GM13977 (cell line): ENCODE results near the gene IMMP2L.

Experiments used
- DNase-seq: peaks from one replicate; pipeline ENCODE4 v3.0.0; 2012; ENCODE audit warnings: low spot score
- in situ Hi-C: fragments of 300-500 bp; cut with MboI; formaldehyde crosslinking; loops from one replicate; pipeline ENCODE4 v1.12.0; 2022; ENCODE audit warnings: low sequenced_read_pairs, low pct_unique_long_range_greater_than_20kb, mixed read lengths, inconsistent platforms; ENCODE audit not compliant: unreplicated experiment
- TF ChIP-seq, protein P1 (sequence below): IDR thresholded peaks from 2 replicates; pipeline ENCODE4 v1.5.1; 2012; ENCODE audit warnings: mild to moderate bottlenecking, control low read depth; ENCODE audit not compliant: insufficient read depth; ENCODE audit errors: extremely low read depth, missing control alignments

Gene IMMP2L

DNA sequence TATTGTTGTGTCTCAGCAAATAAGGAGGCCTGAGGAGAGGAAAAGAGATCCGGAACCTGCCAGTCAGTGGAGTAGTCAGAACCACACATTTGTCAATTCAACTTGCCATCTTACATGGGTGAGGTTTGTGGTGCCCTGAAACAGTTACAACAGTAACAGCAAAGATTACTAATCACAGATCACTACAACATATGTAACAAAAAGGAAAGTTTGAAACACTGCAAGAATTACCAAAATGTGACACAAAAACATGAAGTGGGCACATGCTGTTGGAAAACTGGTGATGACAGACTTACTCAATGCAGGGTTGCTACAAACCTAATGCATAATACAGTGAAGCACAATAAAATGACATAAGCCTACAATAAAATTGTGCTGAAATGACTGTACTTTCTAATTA, 382.0 kb downstream of the IMMP2L start:
- in situ Hi-C loops = no loop called here
- TF ChIP-seq, protein P1, sequence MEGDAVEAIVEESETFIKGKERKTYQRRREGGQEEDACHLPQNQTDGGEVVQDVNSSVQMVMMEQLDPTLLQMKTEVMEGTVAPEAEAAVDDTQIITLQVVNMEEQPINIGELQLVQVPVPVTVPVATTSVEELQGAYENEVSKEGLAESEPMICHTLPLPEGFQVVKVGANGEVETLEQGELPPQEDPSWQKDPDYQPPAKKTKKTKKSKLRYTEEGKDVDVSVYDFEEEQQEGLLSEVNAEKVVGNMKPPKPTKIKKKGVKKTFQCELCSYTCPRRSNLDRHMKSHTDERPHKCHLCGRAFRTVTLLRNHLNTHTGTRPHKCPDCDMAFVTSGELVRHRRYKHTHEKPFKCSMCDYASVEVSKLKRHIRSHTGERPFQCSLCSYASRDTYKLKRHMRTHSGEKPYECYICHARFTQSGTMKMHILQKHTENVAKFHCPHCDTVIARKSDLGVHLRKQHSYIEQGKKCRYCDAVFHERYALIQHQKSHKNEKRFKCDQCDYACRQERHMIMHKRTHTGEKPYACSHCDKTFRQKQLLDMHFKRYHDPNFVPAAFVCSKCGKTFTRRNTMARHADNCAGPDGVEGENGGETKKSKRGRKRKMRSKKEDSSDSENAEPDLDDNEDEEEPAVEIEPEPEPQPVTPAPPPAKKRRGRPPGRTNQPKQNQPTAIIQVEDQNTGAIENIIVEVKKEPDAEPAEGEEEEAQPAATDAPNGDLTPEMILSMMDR = no peak
- no peak for DNase-seq

DNA sequence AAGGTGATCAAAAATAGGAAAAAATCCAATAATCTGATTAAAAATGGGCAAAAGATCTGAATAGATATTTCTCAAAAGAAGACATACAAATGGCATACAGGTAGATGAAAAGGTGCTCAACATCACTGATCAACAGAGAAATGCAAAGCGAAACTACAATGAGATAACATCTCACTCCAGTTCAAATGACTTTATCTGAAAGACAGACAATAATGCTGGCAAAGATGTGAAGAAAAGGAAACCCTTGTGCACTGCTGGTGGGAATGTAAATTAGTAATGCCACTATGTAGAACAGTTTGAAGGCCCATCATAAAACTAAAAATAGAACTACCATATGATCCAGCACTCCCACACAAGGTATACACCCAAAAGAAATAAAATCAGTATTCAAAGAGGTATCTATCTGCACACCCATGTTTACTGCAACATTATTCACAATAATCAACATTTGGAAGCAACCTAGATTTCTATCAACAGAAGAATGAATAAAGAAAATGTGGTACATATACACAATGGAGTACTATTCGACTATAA, 386.3 kb downstream of the IMMP2L start:
- in situ Hi-C loops = no loop called here
- TF ChIP-seq, protein P1 = no peak
- DNase-seq = no peak

DNA sequence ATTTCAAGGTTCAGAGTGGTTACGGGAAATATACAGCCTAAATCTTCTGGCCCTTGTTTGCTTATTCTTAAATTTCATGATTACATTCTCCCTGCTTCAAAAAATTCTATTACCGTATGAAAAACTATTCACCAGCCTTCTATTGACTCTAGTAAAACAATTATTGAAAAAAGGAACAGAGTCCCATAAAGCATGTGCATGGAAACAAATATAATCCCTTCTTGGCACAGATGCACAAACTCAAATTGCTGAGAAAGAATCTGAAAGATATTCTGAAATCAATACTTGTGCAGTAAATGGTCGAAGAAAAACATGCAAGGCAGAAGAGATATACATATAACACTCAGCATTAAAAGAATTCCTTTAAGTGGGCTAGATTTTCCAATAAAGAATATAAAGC, 387.8 kb downstream of the IMMP2L start:
- TF ChIP-seq, protein P1 = no peak

DNA sequence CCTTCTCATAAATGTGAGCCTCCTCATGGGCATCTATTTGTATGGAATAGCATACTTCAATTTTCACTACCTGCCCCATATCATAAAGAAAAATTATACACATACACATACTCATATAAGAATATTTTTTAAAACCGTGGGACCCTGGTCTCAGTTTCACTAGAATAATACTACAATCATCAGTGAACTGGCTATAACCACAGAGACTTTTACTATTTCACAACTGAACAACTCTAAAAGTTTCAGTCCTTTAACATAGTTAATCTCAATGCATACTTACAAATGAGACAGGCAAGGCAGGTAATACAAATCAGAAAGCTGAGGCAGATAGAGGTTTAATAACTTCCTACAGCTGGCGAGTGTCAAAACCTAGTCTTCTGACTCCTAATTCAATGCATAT, 388.3 kb downstream of the IMMP2L start:
- in situ Hi-C loops = no loop called here
- DNase-seq = no peak
- TF ChIP-seq, protein P1 = no peak

More for the DNA sequence above, 387.8 kb downstream of the IMMP2L start:
- DNase-seq = no peak
- in situ Hi-C loops = no loop called here

DNA sequence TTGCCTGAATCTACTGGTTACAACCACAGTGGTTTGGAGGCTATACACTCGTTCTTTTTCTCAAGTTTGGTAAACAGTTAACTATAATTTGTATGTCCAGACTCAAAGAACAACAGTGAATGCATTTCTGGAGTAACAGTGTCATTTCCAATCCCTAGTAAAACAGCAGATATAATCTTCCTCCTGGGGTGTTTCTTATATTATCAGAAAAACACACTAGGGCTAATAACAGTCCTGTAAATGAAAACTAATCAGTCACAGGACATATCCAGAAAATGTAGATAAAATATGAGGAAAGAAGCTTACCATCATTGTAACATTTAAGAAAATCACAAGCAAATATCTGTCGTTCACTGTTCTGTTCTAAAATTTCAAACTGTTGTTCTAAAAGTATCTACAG, 388.8 kb downstream of the IMMP2L start:
- TF ChIP-seq, protein P1 = no peak
- DNase-seq = no peak
- in situ Hi-C loops = no loop called here

DNA sequence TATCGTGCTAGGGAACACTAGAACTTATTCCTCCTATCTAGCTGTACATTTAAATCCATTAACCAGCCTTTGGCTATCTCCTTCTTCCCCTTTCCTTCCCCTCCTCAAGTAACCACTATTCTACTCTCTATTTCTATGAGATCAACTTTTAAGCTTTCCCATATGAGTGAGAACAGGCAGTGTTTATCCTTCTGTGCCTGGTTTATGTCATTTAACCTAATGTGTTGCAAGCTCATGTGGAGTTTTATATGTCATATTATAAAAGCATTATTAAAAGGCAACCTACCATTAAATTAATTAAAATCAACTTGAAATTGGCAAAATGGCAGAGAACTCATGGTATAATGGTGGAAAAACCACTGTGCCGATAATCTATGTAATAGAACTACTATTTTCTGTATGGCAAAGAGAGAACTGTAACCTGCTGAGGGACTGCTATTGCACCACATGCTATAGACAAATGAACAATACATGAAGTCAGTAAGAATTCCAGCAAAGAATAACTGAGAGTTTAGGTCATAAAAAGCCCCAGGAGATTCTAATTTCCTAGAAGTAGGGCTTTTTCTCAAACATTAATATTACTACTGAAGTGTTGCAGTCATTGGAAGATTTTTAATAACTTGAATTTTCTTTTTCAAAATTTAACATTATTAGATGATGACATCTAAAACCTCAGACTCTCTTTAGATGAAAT, 389.6 kb downstream of the IMMP2L start:
- TF ChIP-seq, protein P1 = no peak
- no peak for DNase-seq
- in situ Hi-C loops = no loop called here
